CD4-positive, CD25-positive, alpha-beta regulatory T cell (primary cell): ENCODE data around the gene WDFY4. TPM values are rescaled to one million over a fixed set of nuclear protein-coding genes. Genes with fewer than 3 reads are reported as not detected.
A peak's percentile ranks its signal among the peaks of the same experiment; 100 is the strongest.

Experiments used
- ATAC-seq, 2 donors: fragments of 150-1000 bp; cut with Tn5 transposase; one replicate each; pipeline ENCODE4 v1.10.0; 2021; ENCODE audit warnings: low read depth in 2 of 2, moderate number of reproducible peaks in 2 of 2, moderate library complexity in 1 of 2
- DNase-seq, 3 donors: peaks; one replicate each; pipeline versions ENCODE4 v3.0.0 to v3.0.0-alpha.2; 2012 to 2022; ENCODE audit warnings: mixed read lengths in 1 of 3
- H3K27ac ChIP-seq: one replicate; pipeline ENCODE4 v1.7.0; 2013; ENCODE audit warnings: mild to moderate bottlenecking, low read length; ENCODE audit not compliant: insufficient read depth, poor library complexity, severe bottlenecking
- H3K27me3 ChIP-seq: one replicate; pipeline ENCODE4 v1.7.0; 2013; ENCODE audit warnings: low read length; ENCODE audit not compliant: control insufficient read depth, insufficient read depth
- H3K36me3 ChIP-seq: one replicate; pipeline ENCODE4 v1.7.0; 2013; ENCODE audit warnings: mild to moderate bottlenecking, low read length, moderate library complexity; ENCODE audit not compliant: control insufficient read depth, insufficient read depth
- H3K4me1 ChIP-seq: 2 replicates; pipeline ENCODE4 v1.7.0; 2013; ENCODE audit warnings: mild to moderate bottlenecking, low read length; ENCODE audit not compliant: insufficient read depth, control insufficient read depth, poor library complexity, severe bottlenecking
- H3K4me3 ChIP-seq: one replicate; pipeline ENCODE4 v1.7.0; 2013; ENCODE audit warnings: low read depth, mild to moderate bottlenecking, low read length, moderate library complexity
- H3K9me3 ChIP-seq, 2 experiments: 1 replicate in 1 of 2; 2 replicates in 1 of 2; pipeline ENCODE4 v1.7.0; 2013; ENCODE audit warnings: low read length in 2 of 2, mild to moderate bottlenecking in 1 of 2, moderate library complexity in 1 of 2; ENCODE audit not compliant: control insufficient read depth in 2 of 2
- H3K27ac Mint-ChIP-seq, 3 donors: one replicate each; pipeline ENCODE4 v1.8.0; 2020 to 2022; ENCODE audit warnings: mild to moderate bottlenecking in 3 of 3, mixed read lengths in 3 of 3, moderate library complexity in 2 of 3
- H3K27me3 Mint-ChIP-seq: one replicate; pipeline ENCODE4 v1.8.0; 2022; ENCODE audit warnings: mild to moderate bottlenecking, mixed read lengths
- H3K36me3 Mint-ChIP-seq: one replicate; pipeline ENCODE4 v1.8.0; 2020; ENCODE audit warnings: mixed read lengths
- H3K4me1 Mint-ChIP-seq, 4 donors: one replicate each; pipeline ENCODE4 v1.8.0; 2020 to 2022; ENCODE audit warnings: mixed read lengths in 4 of 4, mild to moderate bottlenecking in 1 of 4
- H3K4me3 Mint-ChIP-seq, 4 donors: one replicate each; pipeline ENCODE4 v1.8.0; 2020 to 2022; ENCODE audit warnings: mild to moderate bottlenecking in 4 of 4, mixed read lengths in 4 of 4, moderate library complexity in 3 of 4
- H3K9me3 Mint-ChIP-seq, 7 donors: one replicate each; pipeline ENCODE4 v1.8.0; 2020 to 2022; ENCODE audit warnings: mixed read lengths in 7 of 7, mild to moderate bottlenecking in 3 of 7, moderate library complexity in 2 of 7
- polyA plus RNA-seq, 4 donors: library from polyadenylated mRNA; unstranded; fragments of 300-500 nt; fragmentation: Illumina TruSeq; gene quantifications; one replicate each; pipeline ENCODE4 v1.2.3, GENCODE V29; 2021
- total RNA-seq: library from RNA; stranded (reverse); gene quantifications from one replicate; pipeline ENCODE4 v1.2.3, GENCODE V29; 2022

The WDFY4 gene
- total and polyA plus RNA-seq, 5 donors from 2014 or later, result 0.15 to 0.57 (median 0.34) TPM

DNA sequence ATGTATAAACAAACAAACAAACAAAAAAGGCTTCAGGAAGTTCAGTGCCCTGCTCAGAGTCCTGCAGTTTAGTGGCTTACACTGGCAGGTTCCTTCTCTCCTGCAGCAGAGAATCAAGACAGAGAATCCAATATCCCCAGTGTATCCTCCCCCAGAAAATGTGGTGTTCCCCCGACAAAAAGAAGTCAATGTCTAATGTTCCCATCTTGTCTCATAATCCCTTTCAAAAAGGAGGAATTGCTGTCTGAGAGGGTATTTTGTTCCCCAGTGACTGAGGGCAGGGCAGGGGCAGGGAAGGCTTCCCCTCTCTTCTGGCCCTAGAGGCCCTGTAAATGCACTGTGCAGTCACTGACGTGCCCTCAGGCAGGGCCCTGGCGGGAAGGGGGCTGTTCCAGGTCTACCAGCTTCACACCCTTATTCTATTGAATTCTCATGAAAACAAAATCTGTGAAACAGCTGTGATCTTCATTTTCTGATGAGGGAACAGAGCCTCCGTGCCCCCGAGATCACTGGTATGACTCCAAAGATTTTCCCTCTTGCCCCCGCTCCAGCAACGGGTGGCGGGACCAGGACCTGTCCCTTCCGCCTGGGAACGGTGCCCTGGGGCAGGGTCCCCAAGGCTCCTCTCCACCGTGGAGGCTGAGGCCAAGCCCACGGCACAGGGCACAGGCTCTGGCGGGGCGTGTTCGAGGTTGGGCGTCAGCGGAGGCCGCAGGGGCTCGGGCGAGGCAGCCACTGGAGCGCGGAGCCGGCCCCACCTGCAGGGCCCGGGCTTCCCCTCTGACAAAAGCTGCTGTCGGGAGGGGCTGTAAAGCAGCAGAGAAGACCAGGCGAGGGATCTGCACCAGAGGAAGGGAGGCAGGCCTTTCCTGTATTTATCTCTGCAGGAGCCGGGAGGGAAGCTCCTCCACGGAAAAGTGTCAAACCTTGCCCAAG lies 13.4 kb upstream of the WDFY4 start:
- Histone ChIP-seq H3K4me1 (no peaks in the 10 kb centered on the region), H3K36me3 (no peaks in the 10 kb centered on the region), H3K4me3 (no peak overlapping the region), H3K27me3 (no peaks in the 10 kb centered on the region), H3K27ac (no peak overlapping the region), H3K9me3 (no peaks in the 10 kb centered on the region)
- Mint-ChIP-seq H3K4me1 (no peaks in the 10 kb centered on the region), H3K36me3 (no peaks in the 10 kb centered on the region), H3K27me3 (no peaks in the 10 kb centered on the region), H3K9me3 (no peaks in the 10 kb centered on the region), H3K27ac (no peak overlapping the region), H3K4me3 (no peak overlapping the region)
- ATAC-seq, result peak; percentile 36 to 52
- no peak for DNase-seq

DNA sequence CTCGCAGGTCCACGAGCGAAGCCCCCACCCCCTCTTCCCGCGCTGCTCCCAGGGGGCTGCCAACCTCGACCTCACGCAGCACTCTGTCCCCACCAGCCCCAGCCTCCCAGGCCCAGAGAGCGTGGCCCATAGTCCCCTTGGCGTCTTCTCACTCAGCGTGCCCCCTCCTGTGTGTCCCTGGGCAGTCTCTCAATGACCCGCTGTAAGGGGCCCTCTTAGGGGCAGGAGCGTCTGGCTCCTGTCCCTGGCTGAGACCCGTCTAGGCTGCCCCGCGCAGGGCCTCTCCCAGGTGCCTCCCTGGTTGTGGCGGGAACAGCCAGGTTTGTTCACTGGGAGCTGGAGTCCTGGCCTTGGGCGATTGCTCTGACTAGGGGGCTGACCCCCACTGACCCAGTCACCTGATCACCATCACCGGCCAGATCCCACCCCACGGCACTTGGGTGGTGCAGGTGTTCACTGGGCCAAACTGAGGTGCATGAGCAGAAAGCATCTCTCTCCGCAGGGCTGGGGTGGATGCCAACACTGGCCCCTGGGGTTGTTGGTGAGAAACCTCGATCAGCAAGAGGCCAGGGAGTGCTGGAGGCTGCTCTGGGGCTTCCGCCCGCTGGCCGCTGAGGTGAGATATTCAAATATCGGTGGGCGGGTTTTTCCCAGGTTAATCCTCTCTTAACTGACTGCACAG lies 12.6 kb upstream of the WDFY4 start:
- Mint-ChIP-seq H3K27me3 (no peaks in the 10 kb centered on the region), H3K27ac (no peak overlapping the region), H3K9me3 (no peaks in the 10 kb centered on the region), H3K36me3 (no peaks in the 10 kb centered on the region), H3K4me1 (no peaks in the 10 kb centered on the region), H3K4me3 (no peak overlapping the region)
- no peaks in the 10 kb centered on the region for H3K36me3 ChIP-seq
- no peak overlapping the region for H3K27ac ChIP-seq
- H3K27me3 ChIP-seq, result no peaks in the 10 kb centered on the region
- DNase-seq (no peak), ATAC-seq (peak; percentile 13 to 21)
- H3K4me1 ChIP-seq, result no peaks in the 10 kb centered on the region
- H3K9me3 ChIP-seq, result no peaks in the 10 kb centered on the region
- H3K4me3 ChIP-seq, result no peak overlapping the region

- Histone ChIP-seq H3K36me3 (no peaks in the 10 kb centered on the region), H3K27ac (no peak overlapping the region), H3K9me3 (no peaks in the 10 kb centered on the region), H3K27me3 (no peaks in the 10 kb centered on the region), H3K4me1 (no peaks in the 10 kb centered on the region), H3K4me3 (no peak overlapping the region)
- H3K4me3 Mint-ChIP-seq, result no peak overlapping the region
- no peak for ATAC-seq
- H3K9me3 Mint-ChIP-seq, result peaks cover 0 to 1% (median 0%) of the 10 kb centered on the region in 7 donors
- DNase-seq, result no peak
- no peaks in the 10 kb centered on the region for H3K27me3 Mint-ChIP-seq
- H3K4me1 Mint-ChIP-seq, result no peaks in the 10 kb centered on the region
- H3K27ac Mint-ChIP-seq, result no peak overlapping the region
- H3K36me3 Mint-ChIP-seq, result no peaks in the 10 kb centered on the region
Observed at GRCh38 chr10:48672596-48673265, 11.9 kb upstream of the WDFY4 start.

DNA sequence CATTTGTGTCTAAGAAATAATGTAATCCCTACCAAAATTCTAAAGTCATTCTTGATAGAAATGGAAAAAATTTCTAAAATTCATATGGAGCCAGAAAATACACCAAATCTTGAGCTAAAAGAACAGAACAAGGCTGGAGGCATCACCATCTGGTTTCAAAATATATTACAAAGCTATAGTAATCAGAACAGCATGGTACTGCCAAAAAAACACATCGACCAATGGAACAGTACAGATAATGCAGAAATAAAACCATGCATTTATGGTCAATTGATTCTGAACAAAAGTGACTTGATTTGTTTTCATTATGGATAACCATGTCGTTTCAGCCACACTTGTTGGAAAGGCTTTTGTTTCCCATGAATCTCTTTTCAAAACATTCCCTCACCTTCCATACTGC lies 7.0 kb upstream of the WDFY4 start:
- H3K27me3 ChIP-seq, result no peaks in the 10 kb centered on the region
- no peak overlapping the region for H3K4me3 ChIP-seq
- no peak overlapping the region for H3K27ac ChIP-seq
- H3K36me3 ChIP-seq, result no peaks in the 10 kb centered on the region
- Mint-ChIP-seq H3K9me3 (peaks cover 0 to 4% (median 0%) of the 10 kb centered on the region in 7 donors), H3K4me1 (no peaks in the 10 kb centered on the region), H3K27ac (no peak overlapping the region), H3K36me3 (no peaks in the 10 kb centered on the region), H3K27me3 (no peaks in the 10 kb centered on the region), H3K4me3 (no peak overlapping the region)
- no peaks in the 10 kb centered on the region for H3K4me1 ChIP-seq
- DNase-seq (no peak), ATAC-seq (no peak)
- no peaks in the 10 kb centered on the region for H3K9me3 ChIP-seq

DNA sequence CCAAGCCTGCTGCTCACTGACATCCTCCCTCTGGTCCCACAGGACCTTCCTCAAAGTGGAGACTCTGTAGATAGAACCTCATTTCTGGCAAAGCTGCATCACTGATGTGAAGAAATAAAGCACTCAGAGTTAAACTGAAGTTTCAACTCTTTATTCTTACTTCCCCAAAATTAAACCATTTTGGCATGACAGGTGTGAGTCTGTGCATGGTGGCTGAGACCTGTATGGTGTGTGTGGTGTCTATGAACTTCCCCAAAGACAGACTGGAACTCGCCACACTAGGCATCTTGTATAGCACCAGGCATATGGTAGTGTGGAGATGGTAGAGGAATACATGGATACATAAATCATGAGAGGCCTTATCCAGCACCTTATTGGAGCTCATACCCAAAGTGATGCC lies 6.6 kb upstream of the WDFY4 start:
- Mint-ChIP-seq H3K4me1 (no peaks in the 10 kb centered on the region), H3K4me3 (no peak overlapping the region), H3K27ac (no peak overlapping the region), H3K36me3 (no peaks in the 10 kb centered on the region), H3K9me3 (peaks cover 0 to 4% (median 0%) of the 10 kb centered on the region in 7 donors), H3K27me3 (no peaks in the 10 kb centered on the region)
- Histone ChIP-seq H3K27me3 (no peaks in the 10 kb centered on the region), H3K36me3 (no peaks in the 10 kb centered on the region), H3K4me1 (no peaks in the 10 kb centered on the region), H3K27ac (no peak overlapping the region), H3K9me3 (no peaks in the 10 kb centered on the region), H3K4me3 (no peak overlapping the region)
- no peak for ATAC-seq
- no peak for DNase-seq

DNA sequence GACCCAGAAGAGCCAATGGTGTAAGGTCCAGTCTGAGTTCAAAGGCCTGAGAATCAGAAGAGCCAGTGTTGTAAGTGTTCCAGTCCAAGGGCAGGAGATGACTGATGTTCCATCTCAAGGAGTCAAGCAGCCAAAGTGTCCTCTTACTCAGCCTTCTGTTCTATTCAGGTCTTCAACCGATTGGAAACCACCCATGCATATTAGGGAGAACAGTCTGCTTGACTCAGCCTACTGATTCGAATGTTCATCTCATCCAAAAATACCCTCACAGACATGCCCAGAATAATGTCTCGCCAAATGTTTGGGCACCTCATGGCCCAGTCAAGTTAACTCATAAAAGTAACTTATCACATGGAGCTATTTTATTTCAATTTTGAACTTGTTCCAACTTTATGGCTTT lies 2.9 kb upstream of the WDFY4 start:
- Mint-ChIP-seq H3K27me3 (peaks cover 4% of the 10 kb centered on the region), H3K27ac (no peak overlapping the region), H3K9me3 (peaks cover 0 to 4% (median 0%) of the 10 kb centered on the region in 7 donors), H3K36me3 (no peaks in the 10 kb centered on the region), H3K4me1 (peaks cover 0 to 2% (median 0%) of the 10 kb centered on the region in 4 donors), H3K4me3 (no peak overlapping the region)
- H3K9me3 ChIP-seq, result no peaks in the 10 kb centered on the region
- ATAC-seq (no peak), DNase-seq (no peak)
- no peaks in the 10 kb centered on the region for H3K27me3 ChIP-seq
- no peaks in the 10 kb centered on the region for H3K4me1 ChIP-seq
- no peak overlapping the region for H3K4me3 ChIP-seq
- H3K36me3 ChIP-seq, result no peaks in the 10 kb centered on the region
- H3K27ac ChIP-seq, result no peak overlapping the region

DNA sequence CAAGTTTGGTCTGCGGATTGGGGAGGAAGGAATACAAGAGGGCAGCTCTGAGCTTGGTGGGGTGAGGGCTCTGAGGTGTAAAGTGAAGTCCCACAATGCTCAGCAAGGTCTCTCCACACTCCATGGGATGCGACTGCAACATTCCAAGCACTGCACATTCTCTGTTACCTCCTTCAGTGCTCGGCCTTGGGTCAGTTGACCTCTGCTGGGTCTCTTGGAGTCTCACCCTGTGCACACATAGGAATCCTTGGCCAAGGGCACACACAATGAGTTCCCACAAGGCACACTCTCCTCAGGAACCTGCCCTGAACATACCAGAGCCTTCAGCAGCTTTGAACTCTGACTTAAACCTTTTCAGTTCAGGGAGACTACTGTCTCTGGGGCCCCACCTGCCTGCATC lies 2.4 kb upstream of the WDFY4 start:
- H3K9me3 Mint-ChIP-seq, result peaks cover 0 to 4% (median 0%) of the 10 kb centered on the region in 7 donors
- H3K4me3 ChIP-seq, result no peak overlapping the region
- no peak overlapping the region for H3K4me3 Mint-ChIP-seq
- no peaks in the 10 kb centered on the region for H3K9me3 ChIP-seq
- no peaks in the 10 kb centered on the region for H3K4me1 ChIP-seq
- DNase-seq (no peak), ATAC-seq (no peak)
- no peaks in the 10 kb centered on the region for H3K27me3 ChIP-seq
- H3K27me3 Mint-ChIP-seq, result peaks cover 4% of the 10 kb centered on the region
- H3K36me3 ChIP-seq, result no peaks in the 10 kb centered on the region
- H3K27ac ChIP-seq, result no peak overlapping the region
- peaks cover 0 to 2% (median 0%) of the 10 kb centered on the region in 4 donors for H3K4me1 Mint-ChIP-seq
- H3K36me3 Mint-ChIP-seq, result no peaks in the 10 kb centered on the region
- H3K27ac Mint-ChIP-seq, result no peak overlapping the region
